Natural killer cell treated with Interleukin-12 subunit alpha and Interleukin-12 subunit beta and Interleukin-15 and Interleukin-18, amount 100 ng/mL, for 72 hours (primary cell): Measurements from ENCODE around the gene TYW3. TPM values are rescaled to one million over a fixed set of nuclear protein-coding genes. Genes with fewer than 3 reads are reported as not detected.
"Not testable (repeated sequence)": the region's sequence is repeated elsewhere in the genome, so short reads cannot be mapped to it uniquely, and the experiment has no call there.

Source experiments
- ATAC-seq, 2 donors: fragments of 150-1000 bp; cut with Tn5 transposase in 1 of 2; sonication (Bioruptor Pico), chemical (Tn5 transposase) in 1 of 2; 2 replicates each; pipeline ENCODE4 v1.10.0; 2021
- DNase-seq: peaks from one replicate; pipeline ENCODE4 v3.0.0; 2022; ENCODE audit warnings: low spot score
- H3K27ac Mint-ChIP-seq, 2 donors: 1 replicate in 1 of 2; 2 replicates in 1 of 2; pipeline ENCODE4 v1.8.0; 2022; ENCODE audit warnings: mixed read lengths in 2 of 2, mild to moderate bottlenecking in 1 of 2, moderate library complexity in 1 of 2
- H3K27me3 Mint-ChIP-seq, 2 donors: 1 replicate in 1 of 2; 2 replicates in 1 of 2; pipeline ENCODE4 v1.8.0; 2022; ENCODE audit warnings: mixed read lengths in 2 of 2
- H3K36me3 Mint-ChIP-seq: one replicate; pipeline ENCODE4 v1.8.0; 2022; ENCODE audit warnings: mixed read lengths
- H3K4me1 Mint-ChIP-seq, 2 donors: 1 replicate in 1 of 2; 2 replicates in 1 of 2; pipeline ENCODE4 v1.8.0; 2022; ENCODE audit warnings: low read depth in 2 of 2, mixed read lengths in 2 of 2, mild to moderate bottlenecking in 1 of 2
- H3K4me3 Mint-ChIP-seq: one replicate; pipeline ENCODE4 v1.8.0; 2022; ENCODE audit warnings: mixed read lengths
- H3K9me3 Mint-ChIP-seq: 2 replicates; pipeline ENCODE4 v1.8.0; 2022; ENCODE audit warnings: mixed read lengths
- total RNA-seq, 2 donors: library from RNA; stranded (reverse); gene quantifications; one replicate each; pipeline ENCODE4 v1.2.3, GENCODE V29; 2022

Gene TYW3
- total RNA-seq, 2 donors from 2014 or later = 19.8 to 28.4 TPM

- no peaks in the 10 kb centered on the region for H3K27me3 Mint-ChIP-seq
- no peak overlapping the region for H3K4me3 Mint-ChIP-seq
- H3K9me3 Mint-ChIP-seq = no peaks in the 10 kb centered on the region
Observed at GRCh38 chr1:74714429-74715235, 18.3 kb upstream of the TYW3 start.

GRCh38 chr1:74715236-74715502, 17.8 kb upstream of the TYW3 start:
- H3K9me3 Mint-ChIP-seq = no peaks in the 10 kb centered on the region
- DNase-seq (no peak), ATAC-seq (no peak)
- no peak overlapping the region for H3K4me3 Mint-ChIP-seq
- H3K36me3 Mint-ChIP-seq = peaks cover 15% of the 10 kb centered on the region
- H3K27me3 Mint-ChIP-seq = no peaks in the 10 kb centered on the region
- H3K27ac Mint-ChIP-seq = no peak overlapping the region
- H3K4me1 Mint-ChIP-seq = no peaks in the 10 kb centered on the region

More at GRCh38 chr1:74714429-74715235, 18.3 kb upstream of the TYW3 start:
- Mint-ChIP-seq H3K36me3 (peaks cover 13% of the 10 kb centered on the region), H3K27ac (no peak overlapping the region), H3K4me1 (no peaks in the 10 kb centered on the region)
- DNase-seq (no peak), ATAC-seq (no peak)

GRCh38 chr1:74715806-74716205, 17.1 kb upstream of the TYW3 start:
- H3K27me3 Mint-ChIP-seq = no peaks in the 10 kb centered on the region
- no peak for ATAC-seq
- peaks cover 15% of the 10 kb centered on the region for H3K36me3 Mint-ChIP-seq
- H3K27ac Mint-ChIP-seq = no peak overlapping the region
- peaks cover 0 to 2% of the 10 kb centered on the region in 2 donors for H3K4me1 Mint-ChIP-seq
- H3K9me3 Mint-ChIP-seq = no peaks in the 10 kb centered on the region
- no peak overlapping the region for H3K4me3 Mint-ChIP-seq
- DNase-seq = no peak

GRCh38 chr1:74716822-74717221, 16.1 kb upstream of the TYW3 start:
- H3K27me3 Mint-ChIP-seq = no peaks in the 10 kb centered on the region
- no peak for DNase-seq
- H3K36me3 Mint-ChIP-seq = peaks cover 18% of the 10 kb centered on the region
- H3K27ac Mint-ChIP-seq = no peak overlapping the region
- no peak overlapping the region for H3K4me3 Mint-ChIP-seq
- no peaks in the 10 kb centered on the region for H3K9me3 Mint-ChIP-seq
- peaks cover 0 to 8% of the 10 kb centered on the region in 2 donors for H3K4me1 Mint-ChIP-seq
- ATAC-seq = no peak

DNA sequence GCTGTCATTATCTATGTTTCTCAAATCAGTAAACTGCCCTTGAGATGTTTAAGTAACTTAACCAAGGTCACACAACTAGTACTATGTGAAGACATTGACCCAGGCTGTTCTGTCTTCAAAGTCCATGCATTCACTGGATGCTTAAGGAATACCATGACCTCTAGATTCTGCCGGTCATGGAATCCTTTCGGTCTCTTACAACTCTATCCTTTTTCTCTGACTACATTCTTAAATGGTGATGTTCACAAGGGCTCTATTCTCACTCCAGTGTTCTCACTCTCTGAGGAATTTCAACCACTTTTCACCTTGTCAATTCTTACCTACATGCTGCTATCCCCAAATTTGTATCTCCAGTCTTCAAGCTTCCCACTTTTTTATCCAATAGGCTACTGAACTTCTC, 15.3 kb upstream of the TYW3 start:
- DNase-seq (no peak), ATAC-seq (no peak)
- no peak overlapping the region for H3K27ac Mint-ChIP-seq
- no peaks in the 10 kb centered on the region for H3K27me3 Mint-ChIP-seq
- H3K4me1 Mint-ChIP-seq = peaks cover 0 to 8% of the 10 kb centered on the region in 2 donors
- peaks cover 23% of the 10 kb centered on the region for H3K36me3 Mint-ChIP-seq
- no peak overlapping the region for H3K4me3 Mint-ChIP-seq
- H3K9me3 Mint-ChIP-seq = no peaks in the 10 kb centered on the region

- Mint-ChIP-seq H3K4me1 (peaks cover 6 to 14% of the 10 kb centered on the region in 2 donors), H3K27ac (no peak overlapping the region), H3K36me3 (peaks cover 34% of the 10 kb centered on the region), H3K9me3 (peaks cover 4% of the 10 kb centered on the region), H3K27me3 (no peaks in the 10 kb centered on the region), H3K4me3 (no peak overlapping the region)
- ATAC-seq (no peak), DNase-seq (no peak)
Observed at GRCh38 chr1:74726063-74726462, 6.9 kb upstream of the TYW3 start.

GRCh38 chr1:74728736-74729135, 4.2 kb upstream of the TYW3 start:
- ATAC-seq = no peak
- DNase-seq = no peak
- H3K27me3 Mint-ChIP-seq = no peaks in the 10 kb centered on the region
- no peak overlapping the region for H3K27ac Mint-ChIP-seq
- H3K9me3 Mint-ChIP-seq = peaks cover 4% of the 10 kb centered on the region
- H3K4me1 Mint-ChIP-seq = peaks cover 15 to 19% of the 10 kb centered on the region in 2 donors
- peaks cover 22% of the 10 kb centered on the region for H3K36me3 Mint-ChIP-seq
- H3K4me3 Mint-ChIP-seq = no peak overlapping the region

- Mint-ChIP-seq H3K4me1 (peaks cover 22 to 31% of the 10 kb centered on the region in 2 donors), H3K27ac (no peak overlapping the region), H3K4me3 (no peak overlapping the region), H3K9me3 (peaks cover 4% of the 10 kb centered on the region), H3K27me3 (no peaks in the 10 kb centered on the region), H3K36me3 (peaks cover 17% of the 10 kb centered on the region)
- DNase-seq (no peak), ATAC-seq (no peak)
Observed at GRCh38 chr1:74729741-74730478, 3.0 kb upstream of the TYW3 start.

DNA sequence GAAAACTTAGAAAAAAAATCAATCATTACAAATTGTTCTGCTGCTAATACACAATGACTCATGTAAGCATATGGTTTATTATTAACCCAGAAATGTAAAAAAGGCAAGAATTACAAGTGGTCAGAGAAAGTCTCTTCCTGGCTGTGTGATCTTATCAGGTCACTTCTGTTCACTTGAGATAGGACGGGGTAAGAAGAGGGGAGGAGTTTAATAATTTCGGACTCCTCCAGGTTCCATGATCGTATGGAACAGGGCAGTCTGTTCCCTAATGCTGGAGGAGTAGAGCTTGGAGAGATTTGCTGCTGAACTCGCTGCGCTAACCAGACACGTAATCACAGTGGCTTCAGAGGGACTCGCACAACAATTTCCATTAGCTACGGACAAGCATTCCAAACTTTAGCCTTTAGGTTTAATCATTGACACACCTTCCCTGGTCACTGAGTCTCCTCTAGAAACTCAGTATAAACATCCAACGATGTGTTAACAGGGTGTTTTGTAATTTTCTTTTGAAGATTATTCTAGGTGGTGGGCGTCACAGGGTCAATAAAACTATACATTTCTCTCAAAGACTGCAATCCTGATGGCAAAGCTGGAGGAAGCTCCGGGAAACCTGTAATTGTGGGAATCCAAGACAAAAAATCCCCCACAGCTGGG, 1.4 kb upstream of the TYW3 start:
- no peak for DNase-seq
- Mint-ChIP-seq H3K4me1 (peaks cover 26 to 37% of the 10 kb centered on the region in 2 donors), H3K9me3 (peaks cover 4% of the 10 kb centered on the region), H3K36me3 (peaks cover 13% of the 10 kb centered on the region), H3K4me3 (peak overlapping the region; percentile 71), H3K27ac (peak overlapping the region; percentile 61 to 83), H3K27me3 (no peaks in the 10 kb centered on the region)
- no peak for ATAC-seq

GRCh38 chr1:74732071-74732946, 643 bp upstream of the TYW3 start:
- H3K4me1 Mint-ChIP-seq = peaks cover 23 to 37% of the 10 kb centered on the region in 2 donors
- peak overlapping the region; percentile 92 for H3K4me3 Mint-ChIP-seq
- not testable (repeated sequence) for H3K27me3 Mint-ChIP-seq, H3K9me3 Mint-ChIP-seq, H3K36me3 Mint-ChIP-seq, DNase-seq
- peak overlapping the region; percentile 91 to 95 for H3K27ac Mint-ChIP-seq
- peak; percentile 5 to 33 for ATAC-seq

DNA sequence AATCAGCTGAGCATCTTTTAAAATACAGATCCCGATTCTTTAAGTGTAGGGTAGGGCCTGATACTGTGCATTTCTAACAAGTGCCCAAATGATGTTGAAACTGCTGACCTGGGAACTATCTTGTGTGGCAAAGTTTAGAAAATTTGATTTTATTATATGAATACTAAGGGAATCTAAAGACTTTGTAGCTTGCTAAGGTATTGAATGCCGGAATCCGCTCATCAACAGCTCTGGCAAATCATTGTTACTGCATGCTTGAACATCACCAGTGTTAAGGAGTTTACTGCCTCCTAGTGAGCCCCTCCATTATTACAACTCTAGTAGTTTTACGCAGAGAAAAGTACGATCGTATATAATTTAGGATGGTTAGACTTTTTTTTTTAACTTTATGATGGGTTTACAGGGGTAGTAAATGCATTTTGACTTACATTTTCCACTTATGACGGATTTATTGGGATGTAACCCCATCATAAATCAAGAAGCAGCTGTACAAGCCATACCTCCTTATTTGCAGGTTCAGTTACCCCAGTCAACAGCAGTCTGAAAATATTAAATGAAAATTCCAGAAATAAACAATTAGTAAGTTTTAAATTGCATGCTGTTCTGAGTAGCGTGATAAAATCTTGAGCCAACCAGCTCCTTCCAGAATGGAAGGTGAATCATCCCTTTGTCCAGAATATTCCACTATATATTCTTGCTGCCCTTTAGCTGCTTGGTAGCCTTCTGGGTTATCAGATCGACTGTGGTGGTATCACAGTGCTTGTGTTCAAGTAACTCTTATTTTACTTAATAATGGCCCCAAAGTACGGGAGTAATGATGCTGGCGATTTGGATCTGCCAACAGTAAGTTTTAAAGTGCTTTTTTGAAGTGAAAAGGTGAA, 892 bp downstream of the TYW3 start:
- peak overlapping the region; percentile 91 to 95 for H3K27ac Mint-ChIP-seq
- H3K27me3 Mint-ChIP-seq = no peaks in the 10 kb centered on the region
- H3K9me3 Mint-ChIP-seq = no peaks in the 10 kb centered on the region
- ATAC-seq (peak; percentile 74 to 79), DNase-seq (no peak)
- peak overlapping the region; percentile 92 for H3K4me3 Mint-ChIP-seq
- peaks cover 12% of the 10 kb centered on the region for H3K36me3 Mint-ChIP-seq
- peaks cover 23 to 37% of the 10 kb centered on the region in 2 donors for H3K4me1 Mint-ChIP-seq

GRCh38 chr1:74737333-74737732, 4.4 kb downstream of the TYW3 start:
- Mint-ChIP-seq H3K9me3 (peaks cover 4% of the 10 kb centered on the region), H3K36me3 (peaks cover 31% of the 10 kb centered on the region), H3K4me1 (peaks cover 17 to 18% of the 10 kb centered on the region in 2 donors), H3K27me3 (no peaks in the 10 kb centered on the region), H3K27ac (no peak overlapping the region), H3K4me3 (no peak overlapping the region)
- DNase-seq (no peak), ATAC-seq (no peak)
